ENCODE measurements around the gene CLEC16A.

The CLEC16A gene

DNA sequence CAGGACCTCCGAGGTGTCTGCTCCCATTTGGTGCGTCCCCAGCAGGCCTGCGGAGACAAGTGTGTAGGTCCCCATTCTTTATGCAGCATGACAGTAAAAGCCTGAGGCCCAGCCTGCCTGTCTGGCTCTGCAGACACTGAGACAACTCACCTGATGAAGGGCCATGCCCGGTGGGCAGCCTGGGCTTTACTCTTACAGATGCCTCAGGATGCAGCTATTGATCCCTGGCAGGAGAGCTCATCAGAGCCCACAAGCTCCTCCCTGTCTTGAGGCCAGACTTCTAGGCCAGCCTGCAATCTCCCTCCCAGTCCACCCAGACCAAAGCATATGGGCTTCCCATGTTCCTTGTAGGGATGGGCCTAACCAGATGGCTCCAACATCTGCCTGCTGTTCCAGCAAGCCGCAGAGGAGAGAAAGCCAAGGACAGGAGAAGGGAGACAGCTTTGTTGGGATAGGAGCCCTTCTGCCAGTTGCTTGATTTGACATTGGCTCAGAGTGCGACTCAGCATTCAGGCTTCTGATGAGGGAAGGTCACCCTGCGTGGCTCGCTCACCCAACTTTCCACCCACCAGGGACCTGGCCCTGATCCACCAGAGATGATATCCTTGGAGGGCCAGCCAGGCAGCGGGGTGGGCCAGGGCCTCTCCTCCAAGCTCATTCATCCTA, 224.2 kb downstream of the CLEC16A start:
- no peak for DNase-seq

DNA sequence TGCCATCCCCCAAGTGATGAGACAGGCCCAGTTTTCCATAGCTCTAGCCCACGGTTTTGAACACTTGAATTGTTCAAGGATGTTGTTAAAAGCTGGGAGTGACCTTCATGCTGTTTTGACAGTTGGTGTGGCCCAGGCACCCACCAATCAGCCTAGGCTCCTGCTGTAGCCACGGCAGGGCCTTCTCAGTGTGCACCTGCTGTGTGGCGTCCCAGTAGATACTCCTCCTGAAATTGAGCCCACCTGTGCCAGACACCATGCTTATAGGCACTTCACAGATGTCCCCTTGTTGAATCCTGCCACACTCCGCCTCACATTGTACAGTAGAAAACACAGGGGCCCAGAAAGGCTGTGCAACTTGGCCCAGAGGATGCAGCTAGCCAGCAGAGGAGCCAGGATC, 225.3 kb downstream of the CLEC16A start:
- intact Hi-C loops (cut with DNase I): no loop called here
- no peak for DNase-seq

More for the DNA sequence above, 224.2 kb downstream of the CLEC16A start:
- intact Hi-C loops (cut with DNase I): no loop called here

DNA sequence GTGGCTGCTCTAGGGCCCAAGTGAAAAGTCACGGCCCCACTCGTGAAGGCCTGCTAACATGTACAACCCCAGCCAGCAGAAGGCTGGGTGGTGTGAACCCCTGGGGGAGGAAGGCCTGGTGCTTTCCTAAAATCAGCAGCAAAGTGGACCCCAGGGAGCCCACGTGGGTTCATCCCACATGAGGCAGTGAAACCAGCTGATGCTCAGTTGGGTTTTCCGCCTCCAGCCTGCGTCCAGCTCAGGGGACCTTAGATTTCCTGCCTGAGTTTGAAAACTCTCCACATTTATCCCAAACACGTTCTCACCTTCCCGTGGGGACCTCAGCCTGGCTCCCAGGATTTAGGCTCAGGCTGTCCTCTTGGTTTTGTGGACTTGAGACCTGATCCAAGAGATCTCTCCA, 225.8 kb downstream of the CLEC16A start:
- no peak for DNase-seq
- intact Hi-C loops (cut with DNase I): no loop called here

DNA sequence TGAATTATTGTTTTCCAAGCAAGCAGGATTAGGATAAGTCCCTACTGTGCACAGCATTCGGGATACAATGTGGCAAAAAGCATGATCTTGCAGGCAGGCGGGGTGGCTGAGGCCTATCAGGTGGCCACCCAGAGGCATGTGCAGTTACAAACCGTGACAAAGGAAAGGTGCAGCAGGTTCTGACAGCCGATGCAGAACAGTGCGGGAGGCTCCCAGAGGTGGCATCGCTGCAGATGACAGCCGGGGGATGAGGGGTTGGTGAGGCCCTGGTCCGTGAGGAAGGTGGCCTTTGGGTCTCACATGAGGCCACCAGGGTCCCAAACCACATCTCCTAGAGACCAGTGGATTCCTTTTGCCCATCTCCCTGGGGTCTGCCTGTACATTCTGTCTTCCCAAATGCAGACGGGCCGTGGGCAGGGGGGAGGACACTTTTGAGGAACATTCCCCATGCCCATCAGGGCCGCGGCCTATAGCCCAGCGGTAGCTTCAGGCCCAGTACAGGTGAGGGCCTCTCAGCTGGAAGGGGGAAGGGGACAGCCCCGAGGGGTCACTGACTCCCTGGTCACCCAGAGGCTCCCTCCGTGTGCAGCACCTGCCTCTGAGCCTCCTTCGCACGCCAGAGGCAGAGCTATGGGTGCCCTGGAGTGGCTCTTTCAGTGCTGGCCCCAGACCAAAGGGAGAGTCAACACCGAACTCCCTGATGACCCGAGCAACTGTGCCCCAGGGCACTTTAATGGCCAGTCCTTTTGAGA, 226.5 kb downstream of the CLEC16A start:
- intact Hi-C loops (cut with DNase I): no loop called here
- DNase-seq: no peak

DNA sequence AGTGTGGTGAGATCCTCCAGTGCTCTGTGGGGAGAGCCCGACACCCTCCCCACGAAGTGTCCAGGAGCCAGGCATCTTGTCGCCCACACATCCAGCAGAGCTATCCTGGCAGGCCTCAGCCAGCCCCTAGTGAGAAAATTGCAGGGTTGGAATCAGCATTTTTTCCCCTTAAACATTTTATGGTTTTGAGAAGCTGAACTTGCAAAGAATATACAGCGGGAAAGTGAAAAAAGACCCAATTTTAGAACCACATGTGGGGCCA, 227.0 kb downstream of the CLEC16A start:
- DNase-seq: no peak
- intact Hi-C loops (cut with DNase I): no loop called here

DNA sequence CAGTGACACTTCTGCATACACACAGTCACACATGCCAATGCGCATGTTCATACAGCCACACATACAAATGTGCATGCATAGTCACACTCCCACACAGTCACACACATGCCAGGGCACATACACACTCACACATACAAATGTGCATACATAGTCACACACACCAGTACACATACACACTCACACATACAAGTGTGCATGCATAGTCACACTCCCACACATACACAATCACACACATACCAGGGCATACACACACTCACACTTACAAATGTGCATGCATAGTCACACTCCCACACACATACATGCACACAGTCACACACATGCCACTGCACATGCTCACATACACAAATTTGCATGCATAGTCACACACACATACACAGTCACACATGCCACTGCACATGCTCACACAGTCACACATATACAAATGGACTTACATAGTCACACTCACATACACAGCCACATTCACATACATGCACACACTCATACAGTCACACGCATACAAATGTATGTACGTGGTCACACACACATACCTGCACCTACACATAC, 227.5 kb downstream of the CLEC16A start:
- DNase-seq: no peak
- intact Hi-C loops (cut with DNase I): no loop called here

DNA sequence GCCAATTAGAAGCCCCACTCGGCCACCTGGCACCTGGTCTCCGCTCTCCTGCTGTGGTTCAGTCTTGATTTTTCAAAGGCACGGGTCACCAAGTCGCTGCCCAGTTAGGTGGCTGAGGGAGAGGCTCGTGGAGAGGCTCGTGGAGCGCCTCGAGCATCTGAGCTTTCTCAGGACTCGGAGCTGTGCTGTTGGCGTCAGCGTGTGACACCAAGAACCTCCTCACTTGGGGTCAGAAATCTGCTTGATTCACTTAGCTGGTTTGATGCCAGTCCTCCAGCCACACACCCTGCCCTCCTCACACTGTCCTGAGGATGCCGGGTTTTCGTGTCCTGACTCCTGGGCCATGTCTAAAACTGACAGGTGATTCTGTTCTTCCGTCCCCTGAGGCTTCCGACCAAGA, 229.1 kb downstream of the CLEC16A start:
- intact Hi-C loops (cut with DNase I): no loop called here
- no peak for DNase-seq

DNA sequence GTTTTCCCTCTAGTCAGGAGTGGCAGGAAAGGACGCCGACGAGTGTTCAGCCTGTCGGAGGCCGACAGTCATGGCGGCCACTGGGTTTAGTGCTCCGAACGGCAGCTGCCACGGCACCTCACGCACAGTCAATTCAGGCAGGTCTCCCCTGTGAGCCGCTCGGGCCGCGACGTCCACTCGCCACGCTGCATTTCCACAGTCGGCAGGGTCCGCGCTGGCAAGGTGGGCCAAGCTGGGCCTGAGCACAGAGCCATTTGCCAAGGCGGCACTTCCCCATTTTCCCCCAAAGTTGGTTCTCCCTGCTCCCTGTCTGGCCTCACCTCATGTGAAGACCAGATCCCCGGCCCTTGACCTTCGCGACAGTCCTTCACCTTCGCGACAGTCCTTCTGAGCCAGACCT, 229.8 kb downstream of the CLEC16A start:
- intact Hi-C loops (cut with DNase I): no loop called here
- no peak for DNase-seq

DNA sequence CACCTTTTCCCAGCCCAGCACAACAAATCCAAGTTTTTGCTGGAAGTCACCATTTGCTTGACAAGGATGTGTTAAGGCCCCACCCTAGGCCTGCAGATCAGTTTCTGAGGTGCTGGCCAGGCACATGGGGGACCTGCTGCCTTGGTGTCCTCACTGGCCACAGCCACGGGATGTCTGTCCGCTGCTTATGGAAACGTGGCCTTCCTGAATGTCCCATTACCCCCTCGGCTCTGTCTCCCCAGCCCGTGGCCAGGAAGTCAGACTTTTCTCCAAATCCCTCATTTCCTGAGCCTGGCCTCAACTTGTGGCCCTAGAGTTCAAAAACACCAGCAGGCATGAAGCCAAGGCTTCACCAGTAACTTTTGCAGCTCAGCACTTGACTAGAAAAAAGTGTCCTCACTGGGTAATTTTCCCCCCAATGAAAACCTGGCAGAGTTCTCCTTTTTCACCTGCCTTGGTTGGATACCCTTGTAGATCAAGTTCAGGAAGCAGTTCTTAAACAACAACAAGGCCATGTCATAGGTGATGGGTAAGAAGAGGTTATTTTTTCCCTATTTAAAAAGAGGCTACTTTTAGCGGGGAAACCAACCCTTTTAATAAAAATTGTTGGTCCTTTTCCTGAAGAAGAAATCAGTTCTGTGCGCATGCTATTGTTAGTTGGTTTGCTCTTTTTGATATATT, 230.9 kb downstream of the CLEC16A start:
- no peak for DNase-seq

DNA sequence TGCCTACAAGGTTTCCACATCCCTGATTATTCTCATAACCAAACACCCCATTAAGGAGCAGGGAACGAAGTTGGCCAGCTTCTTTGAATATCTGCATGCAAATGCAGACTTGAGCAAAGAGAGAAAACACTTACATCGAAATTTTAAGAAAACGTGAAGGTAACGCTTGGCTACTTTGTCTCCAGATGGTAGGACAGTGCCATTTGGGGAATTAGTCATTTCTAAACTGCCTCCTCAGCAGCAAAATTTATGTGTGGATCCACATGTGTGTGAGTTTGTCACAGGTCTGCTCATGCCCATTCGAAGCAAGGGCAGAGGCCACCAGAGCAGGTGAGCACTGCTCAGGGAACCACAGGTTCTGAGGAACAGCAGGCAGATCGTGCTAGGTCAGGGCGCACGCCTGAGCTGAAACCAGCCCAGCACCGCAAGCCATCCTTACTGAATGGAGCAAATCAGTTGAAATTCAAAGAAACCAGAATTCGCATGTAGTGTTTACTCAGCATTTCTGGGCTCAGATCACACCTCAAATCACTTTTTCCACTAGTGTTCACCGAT, 231.5 kb downstream of the CLEC16A start:
- intact Hi-C loops (cut with DNase I): no loop called here

More for the DNA sequence above, 230.9 kb downstream of the CLEC16A start:
- intact Hi-C loops (cut with DNase I): no loop called here

DNA sequence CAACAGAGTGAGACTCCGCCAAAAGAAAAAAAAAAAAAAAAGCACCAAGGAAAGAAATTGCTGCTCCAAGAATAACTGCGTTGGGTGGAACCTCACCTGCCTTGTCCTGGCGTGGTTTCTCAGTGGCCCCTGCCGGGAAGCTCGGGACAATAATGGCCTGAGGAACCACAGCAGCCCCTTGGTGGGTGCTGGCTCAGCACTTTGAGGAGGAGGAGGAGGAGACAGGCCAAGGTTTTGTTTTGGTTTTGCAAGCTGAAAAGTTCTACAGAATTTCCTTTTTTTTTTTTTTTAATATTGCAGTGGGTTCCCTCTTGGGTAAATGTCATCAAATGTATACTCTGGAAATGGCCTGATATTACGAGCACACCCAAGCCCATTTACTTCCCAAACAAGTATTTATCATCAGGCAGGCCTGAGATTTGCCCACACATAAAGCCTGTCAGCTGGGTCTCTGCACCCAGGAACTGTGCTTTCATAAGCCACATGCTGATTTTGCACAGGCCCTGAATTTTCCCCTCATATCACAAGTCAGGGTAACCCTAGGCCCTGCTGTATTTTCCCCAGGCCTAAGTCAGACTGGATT, 233.3 kb downstream of the CLEC16A start:
- intact Hi-C loops (cut with DNase I): no loop called here

More for the DNA sequence above, 231.5 kb downstream of the CLEC16A start:
- no peak for DNase-seq

DNA sequence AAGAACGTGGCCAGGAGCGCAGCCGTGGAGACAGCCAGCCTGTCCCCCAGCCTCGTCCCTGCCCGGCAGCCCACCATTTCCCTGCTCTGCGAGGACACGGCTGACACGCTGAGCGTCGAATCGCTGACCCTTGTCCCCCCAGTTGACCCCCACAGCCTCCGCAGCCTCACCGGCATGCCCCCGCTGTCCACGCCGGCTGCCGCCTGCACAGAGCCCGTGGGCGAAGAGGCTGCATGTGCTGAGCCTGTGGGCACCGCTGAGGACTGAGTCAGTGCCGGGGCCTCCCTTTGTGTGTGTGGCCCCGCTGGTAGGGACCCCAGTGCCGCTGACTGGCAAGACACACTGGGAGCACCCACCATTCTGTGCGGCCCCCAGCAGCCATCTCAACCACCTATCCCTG, 234.1 kb downstream of the CLEC16A start:
- intact Hi-C loops (cut with DNase I): no loop called here
- no peak for DNase-seq

More for the DNA sequence above, 233.3 kb downstream of the CLEC16A start:
- DNase-seq: no peak

DNA sequence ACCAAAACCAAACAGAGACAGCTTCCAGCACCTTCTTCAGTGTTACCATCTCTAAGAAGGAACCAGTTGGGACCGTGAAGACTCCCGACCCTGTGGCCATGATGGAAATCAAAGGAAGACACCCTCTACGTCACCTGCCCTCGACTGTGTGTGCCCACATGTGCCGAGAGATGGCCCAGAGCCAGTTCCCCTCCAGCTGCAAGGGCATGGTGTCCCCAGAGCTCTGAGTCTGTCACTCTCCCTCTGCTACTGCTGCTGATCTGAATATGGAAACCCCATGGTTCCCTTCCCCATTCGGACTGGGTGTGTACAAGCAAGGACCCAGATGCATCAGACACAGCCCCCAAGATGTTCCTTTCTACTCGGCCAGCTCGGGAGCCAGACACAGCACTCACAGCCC, 235.2 kb downstream of the CLEC16A start:
- no peak for DNase-seq
- intact Hi-C loops (cut with DNase I): no loop called here

DNA sequence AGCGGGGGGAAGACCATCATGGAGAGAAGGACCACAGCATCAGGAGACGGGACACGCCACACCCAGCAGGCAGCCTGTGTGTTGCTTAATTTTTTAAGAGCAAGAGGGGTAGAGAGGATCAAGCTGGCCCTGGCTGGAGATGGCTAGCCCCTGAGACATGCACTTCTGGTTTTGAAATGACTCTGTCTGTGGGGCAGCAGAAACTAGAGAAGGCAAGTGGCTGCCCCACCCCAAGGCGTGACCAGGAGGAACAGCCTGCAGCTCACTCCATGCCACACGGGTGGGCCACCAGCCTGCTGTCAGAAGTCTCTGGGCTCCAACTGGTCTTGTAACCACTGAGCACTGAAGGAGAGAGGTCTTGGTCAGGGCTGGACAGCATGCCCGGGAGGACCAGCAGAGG, 236.1 kb downstream of the CLEC16A start:
- peak in 7 of 42 donors; percentile 2 to 23 (median 13) for DNase-seq
- intact Hi-C loops (cut with DNase I): no loop called here

DNA sequence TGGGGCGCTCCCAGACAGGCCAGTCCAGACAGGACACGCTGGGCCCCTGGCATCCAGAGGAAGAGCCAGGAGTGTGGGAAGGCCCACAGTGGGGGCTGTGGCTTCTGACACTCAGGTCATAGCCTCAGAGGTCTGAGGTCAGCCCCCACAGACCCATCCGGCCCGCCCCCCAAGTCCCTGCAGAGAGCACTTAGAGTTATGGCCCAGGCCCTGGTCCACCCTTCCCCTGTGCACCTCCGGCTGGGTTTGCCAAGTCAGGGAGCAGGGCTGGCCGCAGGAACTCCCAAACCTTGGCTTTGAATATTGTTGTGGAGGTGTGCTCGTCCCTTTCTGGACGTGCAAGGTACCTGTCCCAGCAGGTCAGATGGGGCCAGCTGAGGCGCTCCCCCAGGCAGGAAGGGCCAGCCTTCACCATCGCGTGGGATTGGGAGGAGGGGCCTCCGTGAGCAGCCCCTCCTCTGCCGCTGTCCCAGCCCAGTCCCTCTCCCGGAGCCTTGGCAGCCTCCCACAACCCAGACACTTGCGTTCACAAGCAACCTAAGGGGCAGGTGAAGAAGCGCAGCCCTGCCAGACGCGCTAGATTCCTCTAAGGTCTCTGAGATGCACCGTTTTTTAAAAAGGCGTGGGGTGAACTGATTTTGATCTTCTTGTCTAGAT, 237.0 kb downstream of the CLEC16A start:
- intact Hi-C loops (cut with DNase I): no loop called here
- no peak for DNase-seq

DNA sequence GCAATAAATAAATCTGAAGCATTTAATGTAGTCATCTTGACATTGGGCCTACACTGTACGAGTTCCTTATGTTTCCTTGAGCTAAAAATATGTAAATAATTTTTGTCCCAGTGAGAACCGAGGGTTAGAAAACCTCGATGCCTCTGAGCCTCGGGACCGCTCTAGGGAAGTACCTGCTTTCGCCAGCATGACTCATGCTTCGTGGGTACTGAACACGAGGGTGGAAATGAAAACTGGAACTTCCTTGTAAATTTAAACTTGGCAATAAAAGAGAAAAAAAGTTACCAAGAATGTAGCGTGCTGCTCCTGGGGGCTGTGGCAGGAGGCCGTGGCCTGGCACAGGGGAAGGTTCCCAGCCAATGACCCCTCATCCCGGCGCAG, 237.5 kb downstream of the CLEC16A start:
- peak in 4 of 42 donors; percentile 20 to 41 (median 24) for DNase-seq
- intact Hi-C loops (cut with DNase I): no loop called here

DNA sequence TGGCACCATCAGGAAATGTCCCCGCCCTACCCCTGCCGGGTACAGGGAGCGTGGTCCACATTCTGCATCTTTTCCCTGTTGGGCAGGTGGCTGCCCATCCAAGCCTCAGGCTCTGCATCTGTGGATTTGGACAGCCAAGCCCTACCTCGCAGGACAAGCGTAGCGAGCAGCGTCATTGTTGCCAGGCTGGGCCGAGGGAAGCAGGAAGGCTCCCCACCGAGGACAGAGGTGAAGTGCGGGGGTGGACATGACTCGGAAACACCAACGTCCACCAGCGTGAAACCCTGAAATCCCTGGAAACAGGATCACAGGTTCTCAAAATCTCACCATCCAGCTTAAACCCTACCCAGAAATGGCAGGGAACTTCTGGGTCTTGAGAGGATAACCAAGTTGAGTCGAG, 238.0 kb downstream of the CLEC16A start:
- intact Hi-C loops (cut with DNase I): no loop called here
- DNase-seq: no peak

DNA sequence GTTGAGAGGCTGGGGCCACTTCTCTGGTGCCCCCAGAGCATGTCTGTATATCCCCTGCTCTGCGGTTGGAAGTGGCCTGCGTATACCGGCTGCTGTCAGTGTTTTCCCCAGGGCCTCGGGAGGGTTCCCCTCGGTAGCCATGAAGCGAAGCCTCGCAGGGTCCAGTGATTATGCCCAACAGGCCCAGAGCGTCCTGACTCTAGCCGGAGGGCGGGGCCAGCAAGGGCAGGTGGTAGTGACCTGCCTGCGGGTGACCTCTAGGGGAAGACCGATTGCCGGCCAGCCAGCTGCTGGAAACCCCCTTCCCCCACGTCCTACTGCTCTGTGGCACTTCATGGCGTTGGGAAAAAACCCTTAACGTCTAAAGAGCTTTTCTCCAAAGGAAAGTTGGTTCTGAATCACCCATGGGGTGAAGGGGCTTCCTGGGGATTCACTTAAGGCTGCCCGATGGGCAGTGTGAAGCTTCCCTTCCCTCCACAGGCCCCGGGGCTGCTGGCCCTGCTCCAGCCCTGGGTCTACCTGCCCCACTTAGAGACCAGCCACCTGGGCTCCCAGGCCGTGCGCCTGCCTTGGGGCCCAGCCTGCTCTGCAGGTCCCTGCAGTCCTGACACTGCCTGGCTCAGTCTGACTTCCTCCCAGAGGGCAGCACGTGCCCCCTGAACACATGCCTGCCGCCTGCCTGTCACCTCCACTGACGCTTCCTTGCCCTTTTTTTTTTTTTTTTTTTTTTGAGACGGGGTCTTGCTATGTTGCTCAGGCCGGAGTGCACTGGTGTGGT, 238.9 kb downstream of the CLEC16A start:
- DNase-seq: no peak
- intact Hi-C loops (cut with DNase I): no loop called here

All from head of caudate nucleus (tissue), 42 donors.